ENCODE data around the gene G6PC2.

- TF ChIP-seq, protein P1, sequence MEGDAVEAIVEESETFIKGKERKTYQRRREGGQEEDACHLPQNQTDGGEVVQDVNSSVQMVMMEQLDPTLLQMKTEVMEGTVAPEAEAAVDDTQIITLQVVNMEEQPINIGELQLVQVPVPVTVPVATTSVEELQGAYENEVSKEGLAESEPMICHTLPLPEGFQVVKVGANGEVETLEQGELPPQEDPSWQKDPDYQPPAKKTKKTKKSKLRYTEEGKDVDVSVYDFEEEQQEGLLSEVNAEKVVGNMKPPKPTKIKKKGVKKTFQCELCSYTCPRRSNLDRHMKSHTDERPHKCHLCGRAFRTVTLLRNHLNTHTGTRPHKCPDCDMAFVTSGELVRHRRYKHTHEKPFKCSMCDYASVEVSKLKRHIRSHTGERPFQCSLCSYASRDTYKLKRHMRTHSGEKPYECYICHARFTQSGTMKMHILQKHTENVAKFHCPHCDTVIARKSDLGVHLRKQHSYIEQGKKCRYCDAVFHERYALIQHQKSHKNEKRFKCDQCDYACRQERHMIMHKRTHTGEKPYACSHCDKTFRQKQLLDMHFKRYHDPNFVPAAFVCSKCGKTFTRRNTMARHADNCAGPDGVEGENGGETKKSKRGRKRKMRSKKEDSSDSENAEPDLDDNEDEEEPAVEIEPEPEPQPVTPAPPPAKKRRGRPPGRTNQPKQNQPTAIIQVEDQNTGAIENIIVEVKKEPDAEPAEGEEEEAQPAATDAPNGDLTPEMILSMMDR (IDR thresholded peaks at IDR 0.05), result no peak
- no peak for TF ChIP-seq EZH2 (IDR thresholded peaks at IDR 0.05; ENCODE audit: borderline replicate concordance, insufficient read depth, low read depth, low read length, poor library complexity, severe bottlenecking)
Observed at GRCh38 chr2:168858146-168858545, 42.9 kb upstream of the G6PC2 start.
